Astrocyte (in vitro differentiated cells and primary cell): ENCODE results near the gene MACO1. TPM values are rescaled to one million over a fixed set of nuclear protein-coding genes. Genes with fewer than 3 reads are reported as not detected.
"Not testable (repeated sequence)": the region's sequence is repeated elsewhere in the genome, so short reads cannot be mapped to it uniquely, and the experiment has no call there.

ENCODE experiments used
- DNase-seq: peaks from one replicate; pipeline ENCODE4 v3.0.0-alpha.2; 2010; ENCODE audit warnings: low read depth
- FAIRE-seq: peaks from 2 replicates; lab custom pipeline; 2011; peaks lifted over from hg19 to GRCh38; lab: Jason Lieb, UNC
- H2AFZ ChIP-seq: 2 replicates; pipeline ENCODE4 v1.6.0; 2012; ENCODE audit warnings: low read depth, low read length, inconsistent platforms
- H3K27ac ChIP-seq: 2 replicates; pipeline ENCODE4 v1.5.1; 2011; ENCODE audit warnings: low read depth, low read length, inconsistent platforms
- H3K27me3 ChIP-seq: 2 replicates; pipeline ENCODE4 v1.6.0; 2011; ENCODE audit warnings: low read length, inconsistent platforms; ENCODE audit not compliant: insufficient read depth
- H3K36me3 ChIP-seq: 2 replicates; pipeline ENCODE4 v1.5.1; 2011; ENCODE audit warnings: low read length, inconsistent platforms; ENCODE audit not compliant: insufficient read depth
- H3K4me1 ChIP-seq: 2 replicates; pipeline ENCODE4 v1.5.1; 2011; ENCODE audit warnings: low read length, inconsistent platforms; ENCODE audit not compliant: insufficient read depth
- H3K4me2 ChIP-seq: 2 replicates; pipeline ENCODE4 v1.6.0; 2012; ENCODE audit warnings: low read length, inconsistent platforms
- H3K4me3 ChIP-seq: 2 replicates; pipeline ENCODE4 v1.5.1; 2011; ENCODE audit warnings: low read depth, mild to moderate bottlenecking, low read length, inconsistent platforms; ENCODE audit not compliant: insufficient read depth
- H3K79me2 ChIP-seq: 2 replicates; pipeline ENCODE4 v1.6.0; 2012; ENCODE audit warnings: mild to moderate bottlenecking, low read length, inconsistent platforms; ENCODE audit not compliant: insufficient read depth
- H3K9ac ChIP-seq: 2 replicates; pipeline ENCODE4 v1.6.0; 2012; ENCODE audit warnings: mild to moderate bottlenecking, low read length, inconsistent platforms
- H3K9me3 ChIP-seq: 2 replicates; pipeline ENCODE4 v1.5.1; 2012; ENCODE audit warnings: low read depth, mild to moderate bottlenecking, low read length, inconsistent platforms; ENCODE audit not compliant: insufficient read depth
- H4K20me1 ChIP-seq: 2 replicates; pipeline ENCODE4 v1.6.0; 2012; ENCODE audit warnings: low read length, inconsistent platforms; ENCODE audit not compliant: insufficient read depth
- H3K27ac Mint-ChIP-seq: one replicate; pipeline ENCODE4 v1.8.0; 2021; ENCODE audit warnings: mild to moderate bottlenecking, mixed read lengths; ENCODE audit not compliant: unreplicated experiment
- H3K27me3 Mint-ChIP-seq: one replicate; pipeline ENCODE4 v1.8.0; 2021; ENCODE audit warnings: low read depth, mixed read lengths; ENCODE audit not compliant: unreplicated experiment
- H3K36me3 Mint-ChIP-seq: one replicate; pipeline ENCODE4 v1.8.0; 2021; ENCODE audit warnings: low read depth, mixed read lengths; ENCODE audit not compliant: unreplicated experiment
- H3K4me1 Mint-ChIP-seq: one replicate; pipeline ENCODE4 v1.8.0; 2021; ENCODE audit warnings: low read depth, mixed read lengths; ENCODE audit not compliant: unreplicated experiment
- H3K4me3 Mint-ChIP-seq: one replicate; pipeline ENCODE4 v1.8.0; 2021; ENCODE audit warnings: mild to moderate bottlenecking, moderate library complexity, mixed read lengths; ENCODE audit not compliant: unreplicated experiment
- H3K9me3 Mint-ChIP-seq: one replicate; pipeline ENCODE4 v1.8.0; 2021; ENCODE audit warnings: mild to moderate bottlenecking, mixed read lengths; ENCODE audit not compliant: unreplicated experiment
- total RNA-seq: library from RNA; stranded (reverse); gene quantifications from 2 replicates; pipeline ENCODE4 v1.2.1, GENCODE V29; 2021

The MACO1 gene
- total RNA-seq, 1 donor from 2014 or later = 31.8 TPM

GRCh38 chr1:25398079-25398478, 32.6 kb upstream of the MACO1 start:
- H3K4me1 ChIP-seq, H2AFZ ChIP-seq, H3K4me3 ChIP-seq, H3K9me3 Mint-ChIP-seq, H3K27me3 ChIP-seq, H4K20me1 ChIP-seq, FAIRE-seq, H3K36me3 Mint-ChIP-seq, H3K4me1 Mint-ChIP-seq, DNase-seq, H3K36me3 ChIP-seq, H3K9ac ChIP-seq, H3K4me2 ChIP-seq, H3K27ac Mint-ChIP-seq, H3K79me2 ChIP-seq, H3K27ac ChIP-seq, H3K9me3 ChIP-seq, H3K4me3 Mint-ChIP-seq: not testable (repeated sequence)
- H3K27me3 Mint-ChIP-seq = peaks cover 30% of the 10 kb centered on the region

GRCh38 chr1:25402947-25403803, 27.5 kb upstream of the MACO1 start:
- H3K9ac ChIP-seq, H3K27me3 ChIP-seq, H4K20me1 ChIP-seq, H3K36me3 ChIP-seq, H3K4me1 ChIP-seq, H3K4me1 Mint-ChIP-seq, DNase-seq, H3K27ac Mint-ChIP-seq, H3K9me3 Mint-ChIP-seq, H2AFZ ChIP-seq, H3K79me2 ChIP-seq, H3K27ac ChIP-seq, H3K4me2 ChIP-seq, H3K9me3 ChIP-seq, H3K36me3 Mint-ChIP-seq, H3K4me3 ChIP-seq, H3K4me3 Mint-ChIP-seq: not testable (repeated sequence)
- peak; percentile 5 for FAIRE-seq
- peaks cover 27% of the 10 kb centered on the region for H3K27me3 Mint-ChIP-seq

- not testable (repeated sequence) for H3K27ac Mint-ChIP-seq, H3K4me1 Mint-ChIP-seq, H4K20me1 ChIP-seq, DNase-seq, H3K9me3 Mint-ChIP-seq, H2AFZ ChIP-seq, H3K27ac ChIP-seq, H3K4me3 Mint-ChIP-seq, H3K36me3 Mint-ChIP-seq, H3K4me3 ChIP-seq, H3K9ac ChIP-seq, H3K79me2 ChIP-seq, H3K4me2 ChIP-seq, H3K4me1 ChIP-seq, FAIRE-seq, H3K27me3 ChIP-seq, H3K36me3 ChIP-seq, H3K9me3 ChIP-seq
- peaks cover 19% of the 10 kb centered on the region for H3K27me3 Mint-ChIP-seq
Observed at GRCh38 chr1:25405731-25406305, 24.9 kb upstream of the MACO1 start.

GRCh38 chr1:25409641-25410427, 20.9 kb upstream of the MACO1 start:
- not testable (repeated sequence) for H3K27me3 ChIP-seq, H3K4me3 ChIP-seq, H3K4me2 ChIP-seq, H3K27ac ChIP-seq, H3K36me3 Mint-ChIP-seq, FAIRE-seq, H3K79me2 ChIP-seq, H2AFZ ChIP-seq, H4K20me1 ChIP-seq, H3K4me1 Mint-ChIP-seq, H3K9me3 ChIP-seq, DNase-seq, H3K4me3 Mint-ChIP-seq, H3K4me1 ChIP-seq, H3K36me3 ChIP-seq, H3K27ac Mint-ChIP-seq, H3K9me3 Mint-ChIP-seq, H3K9ac ChIP-seq, H3K27me3 Mint-ChIP-seq

- not testable (repeated sequence) for H4K20me1 ChIP-seq, H3K4me3 Mint-ChIP-seq, H3K9me3 Mint-ChIP-seq, H2AFZ ChIP-seq, H3K4me3 ChIP-seq, H3K4me1 Mint-ChIP-seq, DNase-seq, H3K27ac Mint-ChIP-seq, H3K36me3 ChIP-seq, H3K4me1 ChIP-seq, H3K9ac ChIP-seq, H3K4me2 ChIP-seq, H3K9me3 ChIP-seq, FAIRE-seq, H3K79me2 ChIP-seq, H3K27me3 ChIP-seq, H3K27ac ChIP-seq, H3K36me3 Mint-ChIP-seq
- H3K27me3 Mint-ChIP-seq = peaks cover 10% of the 10 kb centered on the region
Observed at GRCh38 chr1:25412872-25413623, 17.6 kb upstream of the MACO1 start.
